SK-N-SH treated with all-trans-retinoic acid at 6 μM for 48 hours (cell line): Measurements from ENCODE around the gene CAGE1.

Experiments used
- ATAC-seq: fragments of 200-7000 bp; cut with Tn5 transposase; 3 replicates; pipeline ENCODE4 v1.9.1; 2020; ENCODE audit warnings: mild to moderate bottlenecking, moderate library complexity
- BACH2 ChIP-seq: fragments of 250-450 bp; sonication (Bioruptor Pico); IDR thresholded peaks from 2 replicates; pipeline ENCODE4 v1.9.0; 2021; ENCODE audit warnings: mild to moderate bottlenecking, borderline replicate concordance
- CSDC2 ChIP-seq: fragments of 250-450 bp; sonication (Bioruptor Pico); IDR thresholded peaks from 2 replicates; pipeline ENCODE4 v1.5.0; 2020; ENCODE audit warnings: mild to moderate bottlenecking, moderate library complexity
- ESRRG ChIP-seq: fragments of 250-450 bp; sonication (Bioruptor Pico); IDR thresholded peaks from 2 replicates; pipeline ENCODE4 v1.6.1; 2021; ENCODE audit warnings: mild to moderate bottlenecking
- GLIS3 ChIP-seq: fragments of 250-450 bp; sonication (Bioruptor Pico); IDR thresholded peaks from 2 replicates; pipeline ENCODE4 v1.5.0; 2020; ENCODE audit warnings: mild to moderate bottlenecking, moderate library complexity
- ISL1 ChIP-seq: fragments of 250-450 bp; sonication (Bioruptor Pico); IDR thresholded peaks from 2 replicates; pipeline ENCODE4 v2.1.2; 2022; ENCODE audit warnings: mild to moderate bottlenecking, moderate library complexity
- OSR1 ChIP-seq: fragments of 250-450 bp; sonication (Bioruptor Pico); IDR thresholded peaks from 2 replicates; pipeline ENCODE4 v1.8.0; 2022; ENCODE audit warnings: moderate library complexity, mild to moderate bottlenecking, inconsistent platforms
- PPARA ChIP-seq: fragments of 250-450 bp; sonication (Bioruptor Pico); IDR thresholded peaks from 2 replicates; pipeline ENCODE4 v1.5.0; 2020; ENCODE audit warnings: mild to moderate bottlenecking, borderline replicate concordance
- SNAI2 ChIP-seq: fragments of 250-450 bp; sonication (Bioruptor Pico); IDR thresholded peaks from 2 replicates; pipeline ENCODE4 v1.5.0; 2020; ENCODE audit warnings: mild to moderate bottlenecking, moderate library complexity
- TCF4 ChIP-seq: fragments of 250-450 bp; sonication (Bioruptor Pico); IDR thresholded peaks from 2 replicates; pipeline ENCODE4 v1.8.0; 2021; ENCODE audit warnings: mild to moderate bottlenecking, moderate library complexity, borderline replicate concordance
- TOX ChIP-seq: fragments of 250-450 bp; sonication (Bioruptor Pico); IDR thresholded peaks from 2 replicates; pipeline ENCODE4 v1.8.0; 2021; ENCODE audit warnings: mild to moderate bottlenecking, moderate library complexity, borderline replicate concordance
- ZC3H10 ChIP-seq: fragments of 250-450 bp; sonication (Bioruptor Pico); IDR thresholded peaks from 2 replicates; pipeline ENCODE4 v1.5.1; 2021; ENCODE audit warnings: mild to moderate bottlenecking, moderate library complexity
- ZFP3 ChIP-seq: fragments of 250-450 bp; sonication (Bioruptor Pico); IDR thresholded peaks from 2 replicates; pipeline ENCODE4 v1.5.0; 2020; ENCODE audit warnings: mild to moderate bottlenecking, moderate library complexity
- ZFP30 ChIP-seq: fragments of 450-650 bp; formaldehyde crosslinking; IDR thresholded peaks from 2 replicates; pipeline ENCODE4 v1.5.0; 2022; ENCODE audit warnings: mild to moderate bottlenecking, moderate library complexity
- ZNF565 ChIP-seq: fragments of 450-650 bp; formaldehyde crosslinking; conservative IDR thresholded peaks from 2 replicates; pipeline ENCODE4 v1.5.0; 2020; ENCODE audit warnings: low read depth, mild to moderate bottlenecking, moderate library complexity
- ZNF70 ChIP-seq: fragments of 450-650 bp; formaldehyde crosslinking; IDR thresholded peaks from 2 replicates; pipeline ENCODE4 v1.5.0; 2020; ENCODE audit warnings: mild to moderate bottlenecking, moderate library complexity
- ZNF8 ChIP-seq: fragments of 450-650 bp; formaldehyde crosslinking; IDR thresholded peaks from 2 replicates; pipeline ENCODE4 v1.5.0; 2020; ENCODE audit warnings: mild to moderate bottlenecking, moderate library complexity
- TF ChIP-seq, protein P1 (sequence below): fragments of 250-450 bp; sonication (Bioruptor Pico); IDR thresholded peaks from 2 replicates; pipeline ENCODE4 v1.5.1; 2021; ENCODE audit warnings: mild to moderate bottlenecking, moderate library complexity
- TF ChIP-seq, protein P2 (sequence below): fragments of 250-450 bp; sonication (Bioruptor Pico); IDR thresholded peaks from 2 replicates; pipeline ENCODE4 v1.8.0; 2020; ENCODE audit warnings: mild to moderate bottlenecking, moderate library complexity, borderline replicate concordance
- TF ChIP-seq, protein P3 (sequence below): fragments of 250-450 bp; sonication (Bioruptor Pico); IDR thresholded peaks from 2 replicates; pipeline ENCODE4 v1.5.1; 2020; ENCODE audit warnings: low read depth, mild to moderate bottlenecking, moderate library complexity
- TF ChIP-seq, protein P4 (sequence below): fragments of 250-450 bp; sonication (Bioruptor Pico); IDR thresholded peaks from 2 replicates; pipeline ENCODE4 v1.5.0; 2020; ENCODE audit warnings: mild to moderate bottlenecking, moderate library complexity
- TF ChIP-seq, protein P5 (sequence below): fragments of 250-450 bp; sonication (Bioruptor Pico); IDR thresholded peaks from 2 replicates; pipeline ENCODE4 v1.8.0; 2021; ENCODE audit warnings: low read depth, mild to moderate bottlenecking, moderate library complexity, borderline replicate concordance

CAGE1 gene

DNA sequence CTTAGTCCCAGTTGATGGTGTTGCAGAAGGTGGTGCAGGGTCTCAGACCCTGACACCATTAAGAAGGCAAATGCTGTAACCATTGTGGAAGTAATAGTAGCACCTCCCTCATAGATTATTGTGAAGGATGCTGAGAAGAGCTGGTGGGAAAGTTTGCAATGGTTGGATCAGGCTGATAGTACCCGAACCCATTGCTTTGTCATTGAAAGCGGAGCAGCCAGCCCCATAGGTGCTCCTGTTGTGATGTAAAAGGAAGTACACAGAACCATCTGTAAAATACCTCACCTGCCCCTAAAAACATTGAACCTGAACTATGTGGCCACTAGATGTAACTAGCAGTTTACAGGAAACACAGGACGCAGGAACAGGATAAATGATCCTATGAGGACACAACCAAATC, 31.5 kb upstream of the CAGE1 start (continued):
- TF ChIP-seq, protein P1, sequence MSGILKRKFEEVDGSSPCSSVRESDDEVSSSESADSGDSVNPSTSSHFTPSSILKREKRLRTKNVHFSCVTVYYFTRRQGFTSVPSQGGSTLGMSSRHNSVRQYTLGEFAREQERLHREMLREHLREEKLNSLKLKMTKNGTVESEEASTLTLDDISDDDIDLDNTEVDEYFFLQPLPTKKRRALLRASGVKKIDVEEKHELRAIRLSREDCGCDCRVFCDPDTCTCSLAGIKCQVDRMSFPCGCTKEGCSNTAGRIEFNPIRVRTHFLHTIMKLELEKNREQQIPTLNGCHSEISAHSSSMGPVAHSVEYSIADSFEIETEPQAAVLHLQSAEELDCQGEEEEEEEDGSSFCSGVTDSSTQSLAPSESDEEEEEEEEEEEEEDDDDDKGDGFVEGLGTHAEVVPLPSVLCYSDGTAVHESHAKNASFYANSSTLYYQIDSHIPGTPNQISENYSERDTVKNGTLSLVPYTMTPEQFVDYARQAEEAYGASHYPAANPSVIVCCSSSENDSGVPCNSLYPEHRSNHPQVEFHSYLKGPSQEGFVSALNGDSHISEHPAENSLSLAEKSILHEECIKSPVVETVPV (CRISPR knock-in tag) = no peak

DNA sequence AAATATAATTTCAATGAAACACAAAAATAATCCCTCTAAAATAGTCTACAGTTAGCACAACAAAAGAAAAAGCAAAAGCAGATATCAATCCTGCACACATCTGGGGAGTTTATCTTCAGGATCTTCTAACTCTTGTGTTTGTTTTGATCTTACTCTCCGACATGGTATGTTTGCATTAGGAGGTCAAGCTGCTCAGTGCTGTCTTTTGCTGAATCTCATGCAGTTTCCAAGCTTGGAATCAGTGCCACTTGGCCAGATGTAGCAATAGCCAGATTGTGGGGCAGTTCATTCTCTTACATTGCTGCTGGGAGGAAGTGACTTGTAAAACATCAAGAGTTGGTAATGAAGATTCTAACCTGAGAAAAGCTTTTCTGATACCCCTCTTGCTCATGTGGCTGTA, 29.5 kb upstream of the CAGE1 start:
- no peak for ATAC-seq
- TF ChIP-seq GLIS3 (no peak), TOX (CRISPR knock-in tag) (no peak), OSR1 (CRISPR knock-in tag) (no peak), BACH2 (no peak), ISL1 (CRISPR knock-in tag) (no peak), PPARA (CRISPR knock-in tag) (no peak), ZC3H10 (CRISPR knock-in tag) (no peak), ESRRG (CRISPR knock-in tag) (no peak), ZNF70 (CRISPR knock-in tag) (no peak), TCF4 (no peak)
- TF ChIP-seq, protein P2, sequence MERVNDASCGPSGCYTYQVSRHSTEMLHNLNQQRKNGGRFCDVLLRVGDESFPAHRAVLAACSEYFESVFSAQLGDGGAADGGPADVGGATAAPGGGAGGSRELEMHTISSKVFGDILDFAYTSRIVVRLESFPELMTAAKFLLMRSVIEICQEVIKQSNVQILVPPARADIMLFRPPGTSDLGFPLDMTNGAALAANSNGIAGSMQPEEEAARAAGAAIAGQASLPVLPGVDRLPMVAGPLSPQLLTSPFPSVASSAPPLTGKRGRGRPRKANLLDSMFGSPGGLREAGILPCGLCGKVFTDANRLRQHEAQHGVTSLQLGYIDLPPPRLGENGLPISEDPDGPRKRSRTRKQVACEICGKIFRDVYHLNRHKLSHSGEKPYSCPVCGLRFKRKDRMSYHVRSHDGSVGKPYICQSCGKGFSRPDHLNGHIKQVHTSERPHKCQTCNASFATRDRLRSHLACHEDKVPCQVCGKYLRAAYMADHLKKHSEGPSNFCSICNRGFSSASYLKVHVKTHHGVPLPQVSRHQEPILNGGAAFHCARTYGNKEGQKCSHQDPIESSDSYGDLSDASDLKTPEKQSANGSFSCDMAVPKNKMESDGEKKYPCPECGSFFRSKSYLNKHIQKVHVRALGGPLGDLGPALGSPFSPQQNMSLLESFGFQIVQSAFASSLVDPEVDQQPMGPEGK = no peak
- TF ChIP-seq, protein P1 (CRISPR knock-in tag) = no peak

DNA sequence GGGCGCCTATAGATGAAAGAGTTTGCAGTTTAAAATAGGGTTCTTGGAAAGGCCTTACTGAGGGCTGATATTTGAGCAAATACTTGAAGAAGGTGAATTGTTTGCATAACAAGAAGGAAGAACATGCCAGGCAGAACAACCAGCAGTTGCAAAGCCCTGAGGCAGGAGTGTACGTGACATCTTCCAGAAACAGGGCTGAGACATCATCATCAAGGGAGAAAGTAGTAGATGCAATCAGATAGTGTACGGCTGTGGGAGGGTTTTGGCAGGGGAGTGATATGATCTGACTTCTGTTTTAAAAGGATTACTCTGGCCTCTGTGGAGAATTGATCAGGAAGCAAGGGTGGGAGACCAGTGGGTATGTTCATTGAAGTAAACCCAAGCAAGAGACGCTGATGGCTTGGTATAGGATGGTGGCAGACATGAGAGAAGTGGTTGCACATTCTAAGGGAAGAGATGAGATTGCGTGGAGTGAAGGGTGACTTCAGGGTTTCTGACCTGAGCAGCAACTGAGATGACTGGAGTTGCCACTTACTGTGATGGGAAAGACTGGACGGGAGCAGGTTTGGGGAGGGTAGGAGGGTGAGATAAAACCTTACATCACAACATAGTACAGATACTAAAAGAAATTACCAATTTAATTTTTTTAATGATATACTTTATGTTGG, 28.8 kb upstream of the CAGE1 start:
- TF ChIP-seq CSDC2 = no peak
- peak; percentile 33; the same call in 1 of the 2 replicates for TF ChIP-seq TCF4
- TF ChIP-seq, all 23 proteins: peak for 1
- no peak for ATAC-seq

DNA sequence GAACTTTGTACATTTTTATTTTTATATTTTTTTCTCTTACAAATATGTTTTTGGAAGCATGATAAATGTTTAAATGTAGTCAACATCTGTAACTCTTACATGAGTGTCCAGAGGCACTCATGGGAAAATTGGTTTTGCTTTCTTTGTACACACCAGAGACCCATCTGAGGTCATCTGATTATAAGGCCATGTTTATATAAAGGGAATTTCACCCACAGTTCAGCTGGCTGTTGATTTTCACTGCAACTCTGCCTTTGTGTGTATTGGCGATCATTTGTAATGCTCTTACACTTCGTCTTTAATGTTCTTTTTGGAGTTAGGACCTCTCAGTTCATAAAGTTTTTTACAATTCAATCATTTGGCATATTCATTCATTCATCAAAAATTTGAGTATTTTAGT, 28.1 kb upstream of the CAGE1 start:
- ATAC-seq = no peak
- no peak for TF ChIP-seq ZNF8 (CRISPR knock-in tag)
- no peak for TF ChIP-seq ZFP30 (CRISPR knock-in tag)
- TF ChIP-seq TCF4 = no peak
- no peak for TF ChIP-seq BACH2
- TF ChIP-seq GLIS3 = no peak
- no peak for TF ChIP-seq ZC3H10 (CRISPR knock-in tag)
- TF ChIP-seq ZFP3 (CRISPR knock-in tag) = no peak
- TF ChIP-seq, protein P3, sequence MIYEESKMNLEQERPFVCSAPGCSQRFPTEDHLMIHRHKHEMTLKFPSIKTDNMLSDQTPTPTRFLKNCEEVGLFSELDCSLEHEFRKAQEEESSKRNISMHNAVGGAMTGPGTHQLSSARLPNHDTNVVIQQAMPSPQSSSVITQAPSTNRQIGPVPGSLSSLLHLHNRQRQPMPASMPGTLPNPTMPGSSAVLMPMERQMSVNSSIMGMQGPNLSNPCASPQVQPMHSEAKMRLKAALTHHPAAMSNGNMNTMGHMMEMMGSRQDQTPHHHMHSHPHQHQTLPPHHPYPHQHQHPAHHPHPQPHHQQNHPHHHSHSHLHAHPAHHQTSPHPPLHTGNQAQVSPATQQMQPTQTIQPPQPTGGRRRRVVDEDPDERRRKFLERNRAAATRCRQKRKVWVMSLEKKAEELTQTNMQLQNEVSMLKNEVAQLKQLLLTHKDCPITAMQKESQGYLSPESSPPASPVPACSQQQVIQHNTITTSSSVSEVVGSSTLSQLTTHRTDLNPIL (CRISPR knock-in tag) = no peak
- TF ChIP-seq, protein P2 = no peak
- no peak for TF ChIP-seq CSDC2
- no peak for TF ChIP-seq SNAI2 (CRISPR knock-in tag)
- TF ChIP-seq, protein P1 (CRISPR knock-in tag) = no peak
- no peak for TF ChIP-seq ZNF70 (CRISPR knock-in tag)
- TF ChIP-seq TOX (CRISPR knock-in tag) = no peak
- TF ChIP-seq ISL1 (CRISPR knock-in tag) = no peak
- no peak for TF ChIP-seq ZNF565
- TF ChIP-seq, protein P4, sequence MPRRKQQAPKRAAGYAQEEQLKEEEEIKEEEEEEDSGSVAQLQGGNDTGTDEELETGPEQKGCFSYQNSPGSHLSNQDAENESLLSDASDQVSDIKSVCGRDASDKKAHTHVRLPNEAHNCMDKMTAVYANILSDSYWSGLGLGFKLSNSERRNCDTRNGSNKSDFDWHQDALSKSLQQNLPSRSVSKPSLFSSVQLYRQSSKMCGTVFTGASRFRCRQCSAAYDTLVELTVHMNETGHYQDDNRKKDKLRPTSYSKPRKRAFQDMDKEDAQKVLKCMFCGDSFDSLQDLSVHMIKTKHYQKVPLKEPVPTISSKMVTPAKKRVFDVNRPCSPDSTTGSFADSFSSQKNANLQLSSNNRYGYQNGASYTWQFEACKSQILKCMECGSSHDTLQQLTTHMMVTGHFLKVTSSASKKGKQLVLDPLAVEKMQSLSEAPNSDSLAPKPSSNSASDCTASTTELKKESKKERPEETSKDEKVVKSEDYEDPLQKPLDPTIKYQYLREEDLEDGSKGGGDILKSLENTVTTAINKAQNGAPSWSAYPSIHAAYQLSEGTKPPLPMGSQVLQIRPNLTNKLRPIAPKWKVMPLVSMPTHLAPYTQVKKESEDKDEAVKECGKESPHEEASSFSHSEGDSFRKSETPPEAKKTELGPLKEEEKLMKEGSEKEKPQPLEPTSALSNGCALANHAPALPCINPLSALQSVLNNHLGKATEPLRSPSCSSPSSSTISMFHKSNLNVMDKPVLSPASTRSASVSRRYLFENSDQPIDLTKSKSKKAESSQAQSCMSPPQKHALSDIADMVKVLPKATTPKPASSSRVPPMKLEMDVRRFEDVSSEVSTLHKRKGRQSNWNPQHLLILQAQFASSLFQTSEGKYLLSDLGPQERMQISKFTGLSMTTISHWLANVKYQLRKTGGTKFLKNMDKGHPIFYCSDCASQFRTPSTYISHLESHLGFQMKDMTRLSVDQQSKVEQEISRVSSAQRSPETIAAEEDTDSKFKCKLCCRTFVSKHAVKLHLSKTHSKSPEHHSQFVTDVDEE (CRISPR knock-in tag) = no peak
- TF ChIP-seq, protein P5, sequence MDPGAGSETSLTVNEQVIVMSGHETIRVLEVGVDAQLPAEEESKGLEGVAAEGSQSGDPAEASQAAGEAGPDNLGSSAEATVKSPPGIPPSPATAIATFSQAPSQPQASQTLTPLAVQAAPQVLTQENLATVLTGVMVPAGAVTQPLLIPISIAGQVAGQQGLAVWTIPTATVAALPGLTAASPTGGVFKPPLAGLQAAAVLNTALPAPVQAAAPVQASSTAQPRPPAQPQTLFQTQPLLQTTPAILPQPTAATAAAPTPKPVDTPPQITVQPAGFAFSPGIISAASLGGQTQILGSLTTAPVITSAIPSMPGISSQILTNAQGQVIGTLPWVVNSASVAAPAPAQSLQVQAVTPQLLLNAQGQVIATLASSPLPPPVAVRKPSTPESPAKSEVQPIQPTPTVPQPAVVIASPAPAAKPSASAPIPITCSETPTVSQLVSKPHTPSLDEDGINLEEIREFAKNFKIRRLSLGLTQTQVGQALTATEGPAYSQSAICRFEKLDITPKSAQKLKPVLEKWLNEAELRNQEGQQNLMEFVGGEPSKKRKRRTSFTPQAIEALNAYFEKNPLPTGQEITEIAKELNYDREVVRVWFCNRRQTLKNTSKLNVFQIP (CRISPR knock-in tag) = no peak
- TF ChIP-seq OSR1 (CRISPR knock-in tag) = no peak
